PFSK-1 (cell line): Measurements from ENCODE around the gene WNT16.

Source experiments
- POLR2AphosphoS5 ChIP-seq: IDR thresholded peaks from 2 replicates; pipeline ENCODE4 v1.6.1; 2012; ENCODE audit warnings: low read depth, mild to moderate bottlenecking, control low read depth, low read length, moderate library complexity
- REST ChIP-seq, 2 experiments: IDR thresholded peaks; 2 replicates each; pipeline versions ENCODE4 v1.6.1 to v1.8.0; 2011 to 2012; ENCODE audit warnings: low read depth in 2 of 2, low read length in 2 of 2, control low read depth in 1 of 2, inconsistent platforms in 1 of 2, mild to moderate bottlenecking in 1 of 2, moderate library complexity in 1 of 2; ENCODE audit not compliant: insufficient read depth in 1 of 2
- TAF1 ChIP-seq: IDR thresholded peaks from 2 replicates; pipeline ENCODE4 v1.6.1; 2012; ENCODE audit warnings: low read length, control low read depth, borderline replicate concordance; ENCODE audit not compliant: insufficient read depth

The WNT16 gene

GRCh38 chr7:121390617-121391016 lies 61.8 kb downstream of the WNT16 start:
- TF ChIP-seq TAF1 (no peak), POLR2AphosphoS5 (no peak), REST (IDR thresholded peaks at IDR 0.05; ENCODE audit: insufficient read depth in 1 of 2, low read depth in 2 of 2, low read length in 2 of 2) (no peak)
